ENCODE results near the gene EIF2D.
"Not testable (repeated sequence)": the region's sequence is repeated elsewhere in the genome, so short reads cannot be mapped to it uniquely, and the experiment has no call there.

The EIF2D gene

DNA sequence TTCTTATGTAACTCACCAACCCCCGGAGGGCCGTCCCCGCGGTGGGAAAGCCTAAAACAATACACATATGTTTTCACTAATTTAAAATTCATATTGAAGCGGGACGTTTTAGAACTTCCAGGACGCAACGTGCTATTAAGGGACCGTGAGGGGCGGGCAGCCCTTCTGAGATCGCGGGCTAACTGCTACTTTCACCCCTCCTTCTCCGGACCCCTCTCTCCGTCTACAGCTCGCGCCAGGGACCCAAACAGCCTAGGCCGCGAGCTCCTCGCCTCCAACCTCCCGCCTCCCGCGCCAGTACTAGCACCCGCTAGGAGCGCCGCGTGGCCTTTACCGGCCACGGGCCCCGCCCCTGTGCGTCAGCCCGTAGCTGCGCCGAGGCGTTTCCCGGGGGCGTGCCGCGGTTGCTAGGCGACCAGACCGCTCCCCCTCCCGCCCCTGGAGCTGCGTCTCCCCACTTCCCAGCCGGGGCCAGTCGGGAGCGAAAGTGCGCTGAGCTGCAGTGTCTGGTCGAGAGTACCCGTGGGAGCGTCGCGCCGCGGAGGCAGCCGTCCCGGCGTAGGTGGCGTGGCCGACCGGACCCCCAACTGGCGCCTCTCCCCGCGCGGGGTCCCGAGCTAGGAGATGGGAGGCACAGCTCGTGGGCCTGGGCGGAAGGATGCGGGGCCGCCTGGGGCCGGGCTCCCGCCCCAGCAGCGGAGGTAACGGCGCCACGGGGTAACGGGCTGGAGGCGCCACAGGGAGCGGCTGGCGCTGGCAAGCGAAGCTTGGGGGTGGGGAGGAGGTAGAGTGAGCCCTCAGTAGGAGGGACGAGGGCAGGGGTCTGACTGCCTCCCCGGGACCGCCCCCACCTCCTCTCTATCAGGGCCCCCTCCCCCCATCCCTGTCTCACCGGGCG lies 23.1 kb upstream of the EIF2D start, which contains the start of gene DYRK3:
Gene DYRK3, plus strand, starts transcription at position 457 of the 898 bp plus-strand sequence. Its CDS starts 168 bp downstream, at position 625.
- no peak for DNase-seq

DNA sequence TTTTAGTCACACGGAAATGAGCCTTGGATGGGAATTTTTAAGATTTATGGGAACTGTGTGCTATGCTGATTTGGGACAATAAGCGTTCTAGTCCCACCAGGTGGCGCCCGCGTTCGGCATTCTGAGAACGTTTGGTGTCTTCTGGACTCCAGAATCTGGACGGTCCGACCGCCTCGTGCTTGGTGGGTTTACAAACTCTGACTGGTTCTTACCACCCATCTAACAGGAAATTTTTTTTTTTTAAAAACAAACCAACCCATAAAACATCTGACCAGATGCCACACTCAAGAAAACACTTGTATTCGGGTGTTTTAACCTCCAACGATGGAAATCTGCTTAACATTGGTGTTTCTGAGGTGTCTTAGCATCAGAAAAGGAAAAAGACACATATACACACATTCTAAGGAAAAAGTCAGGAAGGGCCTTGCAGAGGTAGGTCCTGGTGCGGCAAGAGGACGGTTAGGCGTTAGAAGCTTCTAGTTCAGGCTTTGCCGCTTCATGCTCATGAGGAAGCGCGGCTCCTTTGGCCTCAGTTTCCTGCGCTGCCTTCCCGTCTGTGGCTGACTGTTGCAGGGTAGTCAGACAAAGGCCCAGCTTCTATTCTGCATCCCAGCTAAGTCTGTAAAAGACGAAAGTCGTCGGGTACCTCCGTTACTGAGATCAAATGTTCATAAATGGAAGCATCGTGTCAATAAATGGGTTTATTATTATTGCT lies 22.3 kb upstream of the EIF2D start:
- no peak for DNase-seq

GRCh38 chr1:206633708-206634121 lies 21.4 kb upstream of the EIF2D start:
- DNase-seq: no peak

GRCh38 chr1:206631085-206631509 lies 18.8 kb upstream of the EIF2D start:
- no peak for DNase-seq

DNA sequence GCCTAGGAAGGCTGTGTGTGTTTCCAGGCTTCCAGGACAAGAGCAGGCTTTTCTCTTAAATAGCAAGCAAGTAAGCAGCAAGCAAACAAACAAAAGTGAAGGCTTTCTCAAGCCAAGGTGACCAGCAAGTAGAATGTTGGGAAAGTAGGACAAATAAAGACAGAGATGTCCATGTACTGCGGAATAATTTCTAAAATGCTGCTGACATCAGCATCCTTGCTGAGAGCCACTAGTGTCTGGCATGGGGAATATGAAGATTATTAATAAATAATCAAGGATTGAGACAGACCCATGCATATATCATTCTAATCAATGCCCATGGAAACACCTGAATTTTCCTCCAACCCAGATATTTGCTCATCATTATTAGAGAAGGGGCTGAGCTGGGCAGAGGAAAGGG lies 16.7 kb upstream of the EIF2D start:
- DNase-seq: no peak

DNA sequence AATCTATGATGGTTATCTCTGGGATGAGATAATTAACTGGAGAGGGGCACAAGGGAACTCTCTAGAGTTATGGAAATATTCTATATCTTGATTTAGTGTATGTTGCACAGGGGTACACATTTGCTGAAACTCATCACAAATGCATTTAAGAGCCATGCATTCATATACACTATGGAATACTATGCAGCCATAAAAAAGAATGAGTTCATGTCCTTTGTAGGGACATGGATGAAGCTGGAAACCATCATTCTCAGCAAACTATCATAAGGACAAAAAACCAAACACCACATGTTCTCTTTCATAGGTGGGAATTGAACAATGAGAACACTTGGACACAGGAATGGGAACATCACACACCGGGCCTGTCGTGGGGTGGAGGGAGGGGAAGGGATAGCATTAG lies 14.1 kb upstream of the EIF2D start:
- DNase-seq: not testable (repeated sequence)

DNA sequence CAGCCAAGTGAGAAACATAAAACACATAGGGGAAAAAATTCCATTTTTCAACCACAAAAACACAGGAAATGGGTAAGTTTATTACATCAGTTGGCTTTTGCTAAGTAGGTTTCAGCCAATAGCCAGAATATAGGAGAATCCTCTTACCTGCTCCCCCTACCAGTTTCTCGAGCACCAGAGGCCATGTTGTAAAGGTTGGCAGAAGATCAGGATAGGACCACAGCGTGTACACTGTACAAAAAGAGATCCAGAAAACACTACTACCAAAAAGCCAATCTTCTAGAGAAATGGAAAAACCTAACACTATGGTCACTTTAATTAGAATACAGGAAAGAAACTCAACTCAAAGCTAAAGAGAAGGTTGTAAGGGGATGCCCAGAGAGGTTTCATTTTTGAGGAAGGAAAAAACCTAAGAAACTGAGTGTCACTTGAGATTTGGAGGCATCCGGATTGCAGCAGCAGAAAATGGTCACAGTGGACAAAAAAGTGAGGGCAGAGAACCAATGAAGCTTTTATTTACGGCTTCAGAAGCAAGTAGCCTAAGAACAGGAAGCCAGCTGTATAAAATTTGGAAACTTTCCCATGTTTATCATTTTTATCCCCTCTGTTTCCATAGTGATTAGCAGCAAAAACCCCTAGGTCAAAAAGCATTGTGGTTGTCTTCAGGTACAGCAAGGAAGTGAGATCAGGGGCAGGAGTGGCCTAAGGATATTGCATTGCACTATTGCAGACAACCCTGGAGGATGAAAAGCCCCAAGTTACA lies 2.9 kb downstream of the EIF2D start:
- DNase-seq: no peak

- DNase-seq: no peak
Observed at GRCh38 chr1:206608108-206608698, 4.1 kb downstream of the EIF2D start.

- no peak for DNase-seq
Observed at GRCh38 chr1:206606867-206607266, 5.4 kb downstream of the EIF2D start.

GRCh38 chr1:206604861-206605260 lies 7.4 kb downstream of the EIF2D start:
- no peak for DNase-seq

DNA sequence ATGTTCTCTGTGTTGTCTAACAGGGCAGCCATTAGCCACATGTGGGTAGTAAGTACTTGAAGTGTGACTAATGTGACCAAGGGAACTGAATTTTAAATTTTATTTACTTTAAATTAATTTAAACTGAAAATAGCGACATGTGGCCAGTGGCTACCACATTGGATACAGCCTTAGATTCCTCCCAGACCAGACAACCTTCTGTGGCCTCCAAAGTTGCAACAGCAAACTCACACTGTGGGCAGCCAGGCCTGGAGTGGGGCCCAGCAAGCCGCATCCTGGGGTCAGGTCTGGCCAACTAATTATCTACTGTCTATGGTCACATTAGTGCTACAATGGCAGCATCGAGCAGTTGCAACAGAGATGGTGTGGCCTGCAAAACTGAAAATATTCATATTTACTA lies 11.7 kb downstream of the EIF2D start:
- DNase-seq: no peak

DNA sequence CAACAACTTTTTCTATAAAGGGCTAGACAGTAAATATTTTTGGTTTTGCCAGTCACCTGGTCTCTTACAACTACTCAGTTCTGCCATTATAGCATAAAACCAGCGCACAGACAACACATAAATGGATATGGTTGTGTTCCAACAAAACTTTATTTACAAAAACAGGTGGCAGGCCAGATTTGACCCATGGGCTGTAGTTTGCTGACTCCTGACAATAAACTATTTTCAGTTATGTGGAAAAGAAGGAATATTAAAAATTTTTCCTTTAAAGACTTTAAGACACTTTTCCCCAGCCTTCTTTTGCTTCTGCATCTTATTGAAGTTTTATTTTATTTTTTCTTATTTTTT lies 16.0 kb downstream of the EIF2D start:
- no peak for DNase-seq

DNA sequence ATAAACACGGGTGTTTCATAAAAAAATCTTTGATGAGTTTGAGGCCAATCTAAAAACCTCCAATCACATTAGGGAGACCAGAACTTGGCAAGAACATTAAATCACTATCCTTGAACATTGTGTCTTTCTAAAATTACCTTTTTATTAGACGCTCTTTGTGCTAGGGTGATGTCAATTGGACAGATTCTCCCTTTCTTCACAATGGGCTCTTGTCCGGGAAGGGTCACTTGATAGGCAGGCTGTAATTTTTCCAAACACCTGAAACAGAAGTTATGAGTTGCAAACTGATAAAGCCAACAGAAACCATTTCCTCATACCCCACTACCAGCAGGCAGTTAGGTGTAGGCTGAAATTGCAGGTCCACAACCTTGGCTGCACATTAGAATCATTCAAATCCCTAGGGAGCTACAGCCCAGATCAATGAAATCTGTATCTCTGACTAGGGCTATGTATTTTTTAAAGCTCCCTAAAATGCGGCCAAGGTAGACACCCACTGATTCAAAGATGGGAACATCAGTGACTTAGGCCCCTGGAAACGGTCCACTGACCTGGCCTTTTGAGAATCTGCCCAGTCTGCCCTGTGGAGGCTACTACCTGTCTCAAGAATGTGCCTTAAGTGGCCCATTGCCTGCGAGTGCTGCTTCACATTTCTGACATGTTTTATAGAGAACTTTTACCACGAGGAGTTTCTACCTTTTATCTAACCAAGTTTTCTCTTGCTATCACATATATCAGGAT lies 16.5 kb downstream of the EIF2D start:
- DNase-seq: no peak

DNA sequence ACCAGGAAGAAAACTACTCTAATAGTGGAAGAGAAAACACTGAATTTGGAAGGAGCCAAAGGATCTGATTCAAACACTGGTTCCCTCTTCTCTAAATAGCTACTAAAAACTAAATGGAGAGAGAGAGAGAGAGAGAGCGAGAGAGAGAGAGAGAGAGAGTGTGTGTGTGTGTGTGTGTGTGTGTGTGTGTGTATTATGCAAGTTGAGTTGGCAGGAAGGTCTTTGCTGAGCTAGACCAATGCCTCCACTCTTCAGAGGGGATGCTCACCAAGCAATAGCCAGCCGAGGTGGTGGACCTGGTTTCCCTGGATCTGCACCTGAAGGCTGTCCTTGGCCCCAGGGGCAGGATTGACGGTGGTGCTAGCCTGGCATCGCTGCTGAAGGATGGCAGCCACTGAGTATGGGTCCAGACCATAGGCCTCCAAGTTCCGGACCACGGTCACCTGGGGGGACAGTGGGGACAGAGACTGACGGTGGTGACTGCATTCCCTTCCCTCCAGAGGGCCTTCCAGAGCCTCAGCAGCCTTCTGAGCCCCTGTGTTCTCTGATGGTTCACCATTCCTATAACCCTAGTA lies 18.8 kb downstream of the EIF2D start:
- DNase-seq: no peak

- DNase-seq: no peak
Observed at GRCh38 chr1:206591696-206592095, 20.6 kb downstream of the EIF2D start.

- no peak for DNase-seq
Observed at GRCh38 chr1:206591226-206591625, 21.0 kb downstream of the EIF2D start.

DNA sequence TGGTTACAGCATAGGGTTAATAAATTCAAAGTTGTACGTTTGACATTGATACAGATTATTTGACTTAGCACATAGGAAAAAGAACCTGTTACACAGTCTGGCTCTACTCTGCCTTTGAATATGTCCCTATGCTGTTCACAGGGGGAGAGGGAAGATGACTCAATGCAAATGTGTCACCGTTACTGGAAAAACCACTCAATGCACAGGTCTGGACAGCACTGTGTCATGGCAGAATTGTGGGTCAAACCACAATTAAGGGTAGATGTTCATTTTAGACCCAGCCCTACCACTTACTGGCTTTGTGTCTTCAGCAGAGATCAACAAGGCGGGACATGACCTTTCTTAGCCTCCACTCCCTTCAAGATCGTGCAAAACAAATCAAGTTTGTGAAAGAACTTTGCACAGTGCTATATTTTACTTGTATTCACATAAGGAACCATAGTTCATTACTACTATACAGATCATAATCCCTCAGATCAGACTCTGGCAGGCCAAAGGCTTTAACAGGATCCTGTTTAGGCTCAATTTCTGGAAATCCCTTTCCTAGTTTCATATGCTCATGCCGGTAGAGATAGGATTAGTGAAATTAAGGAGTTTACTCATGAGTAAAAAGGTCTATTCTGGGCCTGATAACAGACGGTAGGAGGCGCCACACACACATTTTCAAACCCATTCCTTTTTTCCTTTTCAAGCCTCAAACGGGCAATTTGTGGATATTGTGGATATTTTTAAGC lies 22.1 kb downstream of the EIF2D start:
- DNase-seq: no peak

GRCh38 chr1:206589206-206589605 lies 23.1 kb downstream of the EIF2D start:
- DNase-seq: no peak

DNA sequence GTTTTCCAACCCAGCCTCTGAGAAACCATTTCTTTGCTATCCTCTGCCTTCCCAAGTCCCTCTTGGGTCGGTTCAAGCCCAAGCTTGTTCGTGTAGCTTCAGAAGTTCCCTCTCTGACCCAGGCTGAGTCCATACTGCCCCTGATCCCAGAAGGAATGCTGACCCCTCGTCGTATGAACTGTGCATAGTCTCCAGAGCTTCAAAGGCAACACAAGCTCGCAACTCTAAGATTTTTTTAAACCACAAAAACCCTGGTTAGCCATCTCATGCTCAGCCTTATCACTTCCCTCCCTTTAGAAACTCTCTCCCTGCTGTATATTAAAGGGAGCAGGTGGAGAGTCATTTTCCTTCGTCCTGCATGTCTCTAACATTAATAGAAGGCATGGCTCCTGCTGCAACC lies 23.8 kb downstream of the EIF2D start:
- no peak for DNase-seq

DNA sequence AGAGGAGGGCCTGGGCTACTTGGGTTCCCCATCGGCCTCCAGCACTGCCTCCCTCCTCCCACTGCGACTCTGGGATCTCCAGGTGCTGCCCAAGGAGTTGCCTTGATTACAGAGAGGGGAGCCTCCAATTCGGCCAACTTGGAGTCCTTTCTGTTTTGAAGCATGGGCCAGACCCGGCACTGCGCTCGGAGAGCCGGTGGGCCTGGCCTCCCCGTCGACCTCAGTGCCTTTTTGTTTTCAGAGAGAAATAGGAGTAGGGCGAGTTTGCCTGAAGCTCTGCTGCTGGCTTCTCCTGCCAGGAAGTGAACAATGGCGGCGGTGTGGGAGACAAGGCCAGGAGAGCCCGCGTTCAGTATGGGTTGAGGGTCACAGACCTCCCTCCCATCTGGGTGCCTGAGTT lies 24.4 kb downstream of the EIF2D start:
- no peak for DNase-seq

All from SIG-M5 (cell line).